Right atrium auricular region (tissue), 2 donors: ENCODE measurements around the gene TOR2A. TPM values are rescaled to one million over a fixed set of nuclear protein-coding genes. Genes with fewer than 3 reads are reported as not detected.

ENCODE experiments used
- DNase-seq: peaks from one replicate; pipeline ENCODE4 v3.0.0-alpha.2; 2019; ENCODE audit warnings: low spot score
- H3K27ac ChIP-seq, 2 donors: fragments of 200-600 bp; sonication (generic); 1 replicate in 1 of 2; 2 replicates in 1 of 2; pipeline ENCODE4 v1.5.1; 2016 to 2019
- H3K27me3 ChIP-seq, 2 donors: fragments of 200-600 bp; sonication (generic); one replicate each; pipeline versions ENCODE4 v1.5.1 to v1.6.0; 2017 to 2019
- H3K36me3 ChIP-seq: fragments of 200-600 bp; sonication (generic); one replicate; pipeline ENCODE4 v1.5.1; 2016
- H3K4me1 ChIP-seq, 2 donors: fragments of 200-600 bp; sonication (generic); one replicate each; pipeline versions ENCODE4 v1.5.1 to v1.6.0; 2017 to 2019
- H3K4me3 ChIP-seq, 2 donors: fragments of 200-600 bp; sonication (generic); 1 replicate in 1 of 2; 2 replicates in 1 of 2; pipeline ENCODE4 v1.5.1; 2017 to 2019; ENCODE audit warnings: mild to moderate bottlenecking in 1 of 2, moderate library complexity in 1 of 2
- H3K9me3 ChIP-seq, 2 donors: fragments of 200-600 bp; sonication (generic); one replicate each; pipeline ENCODE4 v1.5.1; 2019
- CTCF ChIP-seq, 2 donors: fragments of 200-600 bp; sonication (generic); IDR thresholded peaks; one replicate each; pipeline ENCODE4 v1.5.1; 2019; ENCODE audit warnings: antibody characterized with exemption in 2 of 2
- total RNA-seq, 2 donors: library from RNA; depleted of rRNA; stranded (reverse); fragments of >200 nt; gene quantifications; one replicate each; pipeline ENCODE4 v1.1.0, GENCODE V29; 2016

The TOR2A gene
- total RNA-seq, 2 donors from 2014 or later, result 3.9 to 7.0 TPM

GRCh38 chr9:127735530-127736185 lies 564 bp upstream of the TOR2A start:
- Histone ChIP-seq H3K4me3 (peak overlapping the region in 1 of 2 donors; percentile 87), H3K27me3 (no peaks in the 10 kb centered on the region), H3K27ac (peak overlapping the region; percentile 95 to 97), H3K4me1 (peaks cover 0 to 23% of the 10 kb centered on the region in 2 donors), H3K36me3 (peaks cover 12% of the 10 kb centered on the region), H3K9me3 (no peaks in the 10 kb centered on the region)
- no peak for DNase-seq
- no peak for TF ChIP-seq CTCF (IDR thresholded peaks at IDR 0.05)

GRCh38 chr9:127734247-127734746 lies 797 bp downstream of the TOR2A start:
- H3K4me3 ChIP-seq, result peak overlapping the region; percentile 64 to 87
- no peak for DNase-seq
- peaks cover 0 to 15% of the 10 kb centered on the region in 2 donors for H3K4me1 ChIP-seq
- peak overlapping the region; percentile 95 to 97 for H3K27ac ChIP-seq
- no peaks in the 10 kb centered on the region for H3K9me3 ChIP-seq
- peaks cover 12% of the 10 kb centered on the region for H3K36me3 ChIP-seq
- H3K27me3 ChIP-seq, result no peaks in the 10 kb centered on the region
- no peak for TF ChIP-seq CTCF (IDR thresholded peaks at IDR 0.05)

DNA sequence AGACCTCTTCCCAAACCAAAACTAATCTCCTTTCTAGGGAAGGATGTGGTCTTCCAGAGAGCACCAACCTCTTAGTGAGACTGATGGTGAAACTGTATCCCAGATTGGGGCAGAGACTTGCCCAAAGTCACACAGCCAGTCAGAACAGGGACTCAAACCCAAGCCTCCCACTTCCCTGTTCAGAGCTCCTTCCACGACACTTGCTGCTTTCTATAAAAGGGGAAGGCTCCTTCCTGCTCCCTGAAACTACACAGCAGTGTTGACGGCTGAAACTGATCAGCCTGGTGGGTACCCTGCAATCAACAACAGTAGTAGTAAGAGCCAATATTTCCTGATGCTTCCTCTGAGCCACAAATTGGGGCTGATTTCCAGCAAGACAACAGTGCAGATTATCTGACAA lies 1.5 kb downstream of the TOR2A start:
- H3K4me3 ChIP-seq, result no peak overlapping the region
- peaks cover 12% of the 10 kb centered on the region for H3K36me3 ChIP-seq
- peaks cover 0 to 15% of the 10 kb centered on the region in 2 donors for H3K4me1 ChIP-seq
- no peak for TF ChIP-seq CTCF (IDR thresholded peaks at IDR 0.05)
- no peak overlapping the region for H3K27ac ChIP-seq
- H3K9me3 ChIP-seq, result no peaks in the 10 kb centered on the region
- no peaks in the 10 kb centered on the region for H3K27me3 ChIP-seq
- DNase-seq, result no peak

- Histone ChIP-seq H3K9me3 (no peaks in the 10 kb centered on the region), H3K4me3 (no peak overlapping the region), H3K27ac (no peak overlapping the region), H3K27me3 (no peaks in the 10 kb centered on the region), H3K4me1 (peaks cover 0 to 15% of the 10 kb centered on the region in 2 donors), H3K36me3 (peaks cover 12% of the 10 kb centered on the region)
- DNase-seq, result no peak
- no peak for TF ChIP-seq CTCF (IDR thresholded peaks at IDR 0.05)
Observed at GRCh38 chr9:127732444-127732843, 2.6 kb downstream of the TOR2A start.

GRCh38 chr9:127731938-127732337 lies 3.2 kb downstream of the TOR2A start:
- H3K27me3 ChIP-seq, result no peaks in the 10 kb centered on the region
- H3K9me3 ChIP-seq, result no peaks in the 10 kb centered on the region
- no peak overlapping the region for H3K27ac ChIP-seq
- no peak overlapping the region for H3K4me3 ChIP-seq
- H3K36me3 ChIP-seq, result peaks cover 12% of the 10 kb centered on the region
- DNase-seq, result no peak
- no peak for TF ChIP-seq CTCF (IDR thresholded peaks at IDR 0.05)
- H3K4me1 ChIP-seq, result peaks cover 0 to 15% of the 10 kb centered on the region in 2 donors
